ENCODE measurements around the gene LYG1. TPM values are rescaled to one million over a fixed set of nuclear protein-coding genes. Genes with fewer than 3 reads are reported as not detected.

LYG1 gene
- total and polyA plus RNA-seq, 2 of the 13 experiments (the other 11 are each of a cell fraction or from before 2014, with no cell fraction given): 1.00 to 2.9 TPM

DNA sequence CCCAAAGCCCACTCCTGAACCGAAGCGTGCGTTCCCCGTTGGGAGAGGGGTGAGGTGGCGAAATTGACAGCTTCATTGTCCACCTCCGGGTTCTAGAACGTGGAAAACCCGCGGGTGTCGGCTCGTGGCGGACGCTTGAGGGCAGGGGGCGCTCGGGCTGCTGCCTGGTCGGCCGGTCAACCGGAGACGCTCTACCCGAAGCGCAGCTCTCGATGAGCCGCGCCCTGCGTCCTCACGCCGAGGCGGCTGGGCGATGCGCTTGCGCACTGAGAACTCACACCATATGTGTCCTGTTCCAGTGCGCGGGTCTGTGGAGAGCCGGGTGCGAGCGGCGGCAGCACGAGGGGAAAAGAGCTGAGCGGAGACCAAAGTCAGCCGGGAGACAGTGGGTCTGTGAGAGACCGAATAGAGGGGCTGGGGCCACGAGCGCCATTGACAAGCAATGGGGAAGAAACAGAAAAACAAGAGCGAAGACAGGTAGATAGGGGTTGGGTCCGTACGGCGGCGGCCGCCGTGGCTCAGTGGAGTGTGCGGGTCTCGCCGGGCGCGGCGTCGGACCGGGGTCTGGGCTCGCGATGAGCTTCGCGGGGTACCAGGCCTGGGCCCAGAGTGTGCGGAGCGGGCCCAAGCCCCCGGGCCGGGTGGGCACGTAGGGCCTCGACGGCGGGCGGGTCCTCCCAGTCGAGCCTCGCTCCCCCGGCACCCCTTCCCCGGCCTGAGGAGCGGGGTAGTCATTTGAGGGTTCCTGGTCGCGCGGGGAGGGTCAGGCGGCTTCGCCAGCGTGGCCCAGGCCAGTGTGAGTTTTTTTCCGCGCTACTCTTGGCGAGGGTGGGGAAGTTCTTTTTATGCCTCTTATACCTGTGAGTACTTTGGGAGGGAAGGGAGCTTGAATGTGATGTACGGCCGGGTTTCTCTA is 36.4 kb upstream of the LYG1 start, which contains the start of gene EIF5B (continued):
- TF ChIP-seq, protein P1, sequence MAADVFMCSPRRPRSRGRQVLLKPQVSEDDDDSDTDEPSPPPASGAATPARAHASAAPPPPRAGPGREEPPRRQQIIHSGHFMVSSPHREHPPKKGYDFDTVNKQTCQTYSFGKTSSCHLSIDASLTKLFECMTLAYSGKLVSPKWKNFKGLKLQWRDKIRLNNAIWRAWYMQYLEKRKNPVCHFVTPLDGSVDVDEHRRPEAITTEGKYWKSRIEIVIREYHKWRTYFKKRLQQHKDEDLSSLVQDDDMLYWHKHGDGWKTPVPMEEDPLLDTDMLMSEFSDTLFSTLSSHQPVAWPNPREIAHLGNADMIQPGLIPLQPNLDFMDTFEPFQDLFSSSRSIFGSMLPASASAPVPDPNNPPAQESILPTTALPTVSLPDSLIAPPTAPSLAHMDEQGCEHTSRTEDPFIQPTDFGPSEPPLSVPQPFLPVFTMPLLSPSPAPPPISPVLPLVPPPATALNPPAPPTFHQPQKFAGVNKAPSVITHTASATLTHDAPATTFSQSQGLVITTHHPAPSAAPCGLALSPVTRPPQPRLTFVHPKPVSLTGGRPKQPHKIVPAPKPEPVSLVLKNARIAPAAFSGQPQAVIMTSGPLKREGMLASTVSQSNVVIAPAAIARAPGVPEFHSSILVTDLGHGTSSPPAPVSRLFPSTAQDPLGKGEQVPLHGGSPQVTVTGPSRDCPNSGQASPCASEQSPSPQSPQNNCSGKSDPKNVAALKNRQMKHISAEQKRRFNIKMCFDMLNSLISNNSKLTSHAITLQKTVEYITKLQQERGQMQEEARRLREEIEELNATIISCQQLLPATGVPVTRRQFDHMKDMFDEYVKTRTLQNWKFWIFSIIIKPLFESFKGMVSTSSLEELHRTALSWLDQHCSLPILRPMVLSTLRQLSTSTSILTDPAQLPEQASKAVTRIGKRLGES (CRISPR knock-in tag; IDR thresholded peaks at IDR 0.05; ENCODE audit: borderline replicate concordance): no peak; the same call in 1 of the 2 replicates
- TF ChIP-seq U2AF1 (optimal IDR thresholded peaks at IDR 0.05; ENCODE audit: low read depth, low read length) (peak; percentile 64), ZMYM4 (CRISPR knock-in tag; IDR thresholded peaks at IDR 0.05) (peak; percentile 99), KDM5B (CRISPR knock-in tag; IDR thresholded peaks at IDR 0.05; ENCODE audit: borderline replicate concordance) (peak; percentile 86), FOXA1 (IDR thresholded peaks at IDR 0.05) (no peak), FOXA1 (CRISPR knock-in tag; IDR thresholded peaks at IDR 0.05) (peak; percentile 68), FOXA3 (CRISPR knock-in tag; IDR thresholded peaks at IDR 0.05) (peak; percentile 59; the same call in 1 of the 2 replicates), ZNF24 (IDR thresholded peaks at IDR 0.05) (no peak), DPF2 (CRISPR knock-in tag; IDR thresholded peaks at IDR 0.05; ENCODE audit: borderline replicate concordance, low read depth) (no peak; the same call in 1 of the 2 replicates), ZNF775 (CRISPR knock-in tag; IDR thresholded peaks at IDR 0.05; ENCODE audit: borderline replicate concordance) (peak; percentile 88; the same call in 1 of the 2 replicates), NPAS2 (CRISPR knock-in tag; IDR thresholded peaks at IDR 0.05; ENCODE audit: borderline replicate concordance) (no peak), ZNF326 (CRISPR knock-in tag; IDR thresholded peaks at IDR 0.05; ENCODE audit: borderline replicate concordance) (no peak), ZNF350 (CRISPR knock-in tag; IDR thresholded peaks at IDR 0.05; ENCODE audit: borderline replicate concordance, low read depth) (peak; percentile 57; the same call in 1 of the 2 replicates), ZNF816 (CRISPR knock-in tag; IDR thresholded peaks at IDR 0.05; ENCODE audit: borderline replicate concordance) (no peak; the same call in 1 of the 2 replicates), ZNF3 (CRISPR knock-in tag; IDR thresholded peaks at IDR 0.05) (no peak), ZNF598 (CRISPR knock-in tag; IDR thresholded peaks at IDR 0.05; ENCODE audit: borderline replicate concordance) (peak; percentile 98), ZBTB38 (CRISPR knock-in tag; IDR thresholded peaks at IDR 0.05) (peak; percentile 82), FOXC1 (CRISPR knock-in tag; IDR thresholded peaks at IDR 0.05; ENCODE audit: borderline replicate concordance) (peak; percentile 95), HNRNPH1 (optimal IDR thresholded peaks at IDR 0.05; ENCODE audit: low read depth, low read length) (no peak), ZSCAN21 (CRISPR knock-in tag; IDR thresholded peaks at IDR 0.05; ENCODE audit: borderline replicate concordance) (peak; percentile 92; the same call in 1 of the 2 replicates), TOE1 (CRISPR knock-in tag; IDR thresholded peaks at IDR 0.05) (peak; percentile 26; the same call in 1 of the 2 replicates)
- TF ChIP-seq, protein P2, sequence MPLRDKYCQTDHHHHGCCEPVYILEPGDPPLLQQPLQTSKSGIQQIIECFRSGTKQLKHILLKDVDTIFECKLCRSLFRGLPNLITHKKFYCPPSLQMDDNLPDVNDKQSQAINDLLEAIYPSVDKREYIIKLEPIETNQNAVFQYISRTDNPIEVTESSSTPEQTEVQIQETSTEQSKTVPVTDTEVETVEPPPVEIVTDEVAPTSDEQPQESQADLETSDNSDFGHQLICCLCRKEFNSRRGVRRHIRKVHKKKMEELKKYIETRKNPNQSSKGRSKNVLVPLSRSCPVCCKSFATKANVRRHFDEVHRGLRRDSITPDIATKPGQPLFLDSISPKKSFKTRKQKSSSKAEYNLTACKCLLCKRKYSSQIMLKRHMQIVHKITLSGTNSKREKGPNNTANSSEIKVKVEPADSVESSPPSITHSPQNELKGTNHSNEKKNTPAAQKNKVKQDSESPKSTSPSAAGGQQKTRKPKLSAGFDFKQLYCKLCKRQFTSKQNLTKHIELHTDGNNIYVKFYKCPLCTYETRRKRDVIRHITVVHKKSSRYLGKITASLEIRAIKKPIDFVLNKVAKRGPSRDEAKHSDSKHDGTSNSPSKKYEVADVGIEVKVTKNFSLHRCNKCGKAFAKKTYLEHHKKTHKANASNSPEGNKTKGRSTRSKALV (CRISPR knock-in tag; IDR thresholded peaks at IDR 0.05): peak; percentile 77; the same call in 1 of the 2 replicates
- TF ChIP-seq, protein P3, sequence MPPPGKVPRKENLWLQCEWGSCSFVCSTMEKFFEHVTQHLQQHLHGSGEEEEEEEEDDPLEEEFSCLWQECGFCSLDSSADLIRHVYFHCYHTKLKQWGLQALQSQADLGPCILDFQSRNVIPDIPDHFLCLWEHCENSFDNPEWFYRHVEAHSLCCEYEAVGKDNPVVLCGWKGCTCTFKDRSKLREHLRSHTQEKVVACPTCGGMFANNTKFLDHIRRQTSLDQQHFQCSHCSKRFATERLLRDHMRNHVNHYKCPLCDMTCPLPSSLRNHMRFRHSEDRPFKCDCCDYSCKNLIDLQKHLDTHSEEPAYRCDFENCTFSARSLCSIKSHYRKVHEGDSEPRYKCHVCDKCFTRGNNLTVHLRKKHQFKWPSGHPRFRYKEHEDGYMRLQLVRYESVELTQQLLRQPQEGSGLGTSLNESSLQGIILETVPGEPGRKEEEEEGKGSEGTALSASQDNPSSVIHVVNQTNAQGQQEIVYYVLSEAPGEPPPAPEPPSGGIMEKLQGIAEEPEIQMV (CRISPR knock-in tag; IDR thresholded peaks at IDR 0.05; ENCODE audit: low read depth): peak; percentile 92
